ENCODE measurements around the gene RGCC. TPM values are rescaled to one million over a fixed set of nuclear protein-coding genes. Genes with fewer than 3 reads are reported as not detected.

RGCC gene
- total RNA-seq, 1 donor from 2014 or later, result 2.0 TPM

DNA sequence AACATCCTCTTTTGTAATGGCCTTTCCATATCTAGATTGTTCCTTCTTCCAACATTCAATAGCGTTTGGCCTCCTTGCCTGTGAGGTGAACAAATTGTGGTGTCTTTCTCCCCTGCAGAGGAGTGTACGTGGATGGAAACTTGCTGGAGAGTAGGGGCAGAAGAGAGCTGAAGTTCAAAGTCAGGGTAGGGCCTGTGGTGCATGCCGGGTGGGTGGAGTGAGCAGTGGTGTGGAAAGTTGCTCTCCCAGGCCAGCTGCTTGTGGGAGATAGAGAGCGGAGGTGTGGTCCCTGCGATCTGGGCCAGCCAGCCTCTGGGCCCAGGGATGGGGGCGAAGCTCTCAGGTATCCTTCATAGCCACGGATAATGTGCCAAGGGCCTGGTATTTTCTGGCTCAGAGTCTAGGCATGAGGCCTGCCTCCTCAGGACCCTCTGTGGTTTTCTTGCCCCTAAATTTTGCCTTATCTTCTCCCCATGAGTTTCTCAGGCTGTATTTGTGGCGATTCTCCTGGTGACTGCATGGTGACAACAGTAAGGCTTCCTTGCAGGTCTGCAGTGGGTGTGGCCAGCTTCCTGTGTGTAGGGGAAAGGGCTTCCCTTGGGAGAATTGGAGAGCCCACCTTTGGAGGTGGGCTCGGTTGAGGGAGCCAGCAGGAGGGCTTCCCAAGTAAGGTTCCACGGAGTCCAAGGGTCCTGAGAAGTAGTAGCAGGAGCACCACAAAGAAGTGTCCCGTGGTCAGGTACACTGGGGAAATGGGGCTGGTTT lies 6.7 kb downstream of the RGCC start:
- Mint-ChIP-seq H3K27me3 (ENCODE audit: low read depth) (peaks cover 26% of the 10 kb centered on the region), H3K36me3 (ENCODE audit: low read depth) (no peaks in the 10 kb centered on the region), H3K4me3 (no peak overlapping the region), H3K4me1 (peaks cover 4% of the 10 kb centered on the region), H3K9me3 (no peaks in the 10 kb centered on the region), H3K27ac (ENCODE audit: unreplicated experiment) (no peak overlapping the region)
- TF ChIP-seq, protein P1, sequence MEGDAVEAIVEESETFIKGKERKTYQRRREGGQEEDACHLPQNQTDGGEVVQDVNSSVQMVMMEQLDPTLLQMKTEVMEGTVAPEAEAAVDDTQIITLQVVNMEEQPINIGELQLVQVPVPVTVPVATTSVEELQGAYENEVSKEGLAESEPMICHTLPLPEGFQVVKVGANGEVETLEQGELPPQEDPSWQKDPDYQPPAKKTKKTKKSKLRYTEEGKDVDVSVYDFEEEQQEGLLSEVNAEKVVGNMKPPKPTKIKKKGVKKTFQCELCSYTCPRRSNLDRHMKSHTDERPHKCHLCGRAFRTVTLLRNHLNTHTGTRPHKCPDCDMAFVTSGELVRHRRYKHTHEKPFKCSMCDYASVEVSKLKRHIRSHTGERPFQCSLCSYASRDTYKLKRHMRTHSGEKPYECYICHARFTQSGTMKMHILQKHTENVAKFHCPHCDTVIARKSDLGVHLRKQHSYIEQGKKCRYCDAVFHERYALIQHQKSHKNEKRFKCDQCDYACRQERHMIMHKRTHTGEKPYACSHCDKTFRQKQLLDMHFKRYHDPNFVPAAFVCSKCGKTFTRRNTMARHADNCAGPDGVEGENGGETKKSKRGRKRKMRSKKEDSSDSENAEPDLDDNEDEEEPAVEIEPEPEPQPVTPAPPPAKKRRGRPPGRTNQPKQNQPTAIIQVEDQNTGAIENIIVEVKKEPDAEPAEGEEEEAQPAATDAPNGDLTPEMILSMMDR (conservative IDR thresholded peaks at IDR 0.05), result no peak
- no peak for DNase-seq (ENCODE audit: low read depth, low spot score)

DNA sequence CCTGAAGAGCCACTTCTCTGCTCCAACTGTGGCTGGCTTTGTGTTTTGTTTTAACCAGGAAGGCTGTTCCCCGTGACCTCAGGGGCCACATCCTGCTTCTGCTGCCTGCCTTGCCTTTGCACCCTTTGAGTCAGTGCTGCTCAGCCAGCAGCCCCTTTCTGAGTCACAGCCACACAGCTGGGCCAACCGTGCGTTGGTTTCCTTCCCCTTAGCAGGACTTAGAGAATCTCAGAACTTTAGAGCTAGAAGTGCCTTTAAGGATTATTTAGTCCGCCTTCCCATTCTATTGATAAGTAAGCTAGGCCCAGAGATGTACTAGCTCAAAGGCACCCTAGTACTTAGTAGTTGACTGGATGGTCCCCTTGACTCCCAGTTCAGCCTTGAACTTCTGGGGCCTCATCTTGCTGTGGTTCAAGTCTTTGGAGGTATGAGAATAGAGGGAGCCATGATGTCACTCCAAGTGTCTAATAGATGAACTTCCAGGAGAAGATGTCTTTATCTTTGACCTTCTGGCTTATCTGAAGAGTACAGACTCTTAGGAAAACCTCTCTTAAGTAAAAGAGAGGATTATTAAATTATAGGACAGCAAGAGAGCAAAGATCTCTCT lies 8.0 kb downstream of the RGCC start:
- TF ChIP-seq, protein P1 (conservative IDR thresholded peaks at IDR 0.05), result no peak
- Mint-ChIP-seq H3K36me3 (ENCODE audit: low read depth) (no peaks in the 10 kb centered on the region), H3K27me3 (ENCODE audit: low read depth) (peaks cover 13% of the 10 kb centered on the region), H3K27ac (ENCODE audit: unreplicated experiment) (no peak overlapping the region), H3K4me3 (no peak overlapping the region), H3K9me3 (no peaks in the 10 kb centered on the region), H3K4me1 (peaks cover 4% of the 10 kb centered on the region)
- DNase-seq (ENCODE audit: low read depth, low spot score), result no peak

DNA sequence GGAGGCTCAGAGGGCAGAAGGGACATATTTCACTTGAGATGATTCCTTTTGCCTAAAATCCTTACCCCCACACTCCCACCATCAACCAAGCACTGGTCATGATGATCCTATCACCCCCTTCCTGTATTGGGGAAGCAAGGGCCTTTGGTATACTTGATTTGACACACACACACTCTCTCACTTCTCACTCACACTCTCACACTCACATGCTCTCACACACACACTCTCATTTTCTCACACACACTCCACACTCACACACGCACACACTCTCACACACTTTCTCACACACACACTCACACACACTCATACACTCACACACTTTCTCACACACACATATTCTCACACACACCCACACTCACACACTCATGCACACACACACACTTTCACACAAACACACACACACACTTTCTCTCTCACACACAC lies 8.6 kb downstream of the RGCC start:
- Mint-ChIP-seq H3K36me3 (ENCODE audit: low read depth) (no peaks in the 10 kb centered on the region), H3K27ac (ENCODE audit: unreplicated experiment) (no peak overlapping the region), H3K27me3 (ENCODE audit: low read depth) (peaks cover 9% of the 10 kb centered on the region), H3K9me3 (no peaks in the 10 kb centered on the region), H3K4me3 (no peak overlapping the region), H3K4me1 (peaks cover 4% of the 10 kb centered on the region)
- no peak for DNase-seq (ENCODE audit: low read depth, low spot score)
- TF ChIP-seq, protein P1 (conservative IDR thresholded peaks at IDR 0.05), result no peak

DNA sequence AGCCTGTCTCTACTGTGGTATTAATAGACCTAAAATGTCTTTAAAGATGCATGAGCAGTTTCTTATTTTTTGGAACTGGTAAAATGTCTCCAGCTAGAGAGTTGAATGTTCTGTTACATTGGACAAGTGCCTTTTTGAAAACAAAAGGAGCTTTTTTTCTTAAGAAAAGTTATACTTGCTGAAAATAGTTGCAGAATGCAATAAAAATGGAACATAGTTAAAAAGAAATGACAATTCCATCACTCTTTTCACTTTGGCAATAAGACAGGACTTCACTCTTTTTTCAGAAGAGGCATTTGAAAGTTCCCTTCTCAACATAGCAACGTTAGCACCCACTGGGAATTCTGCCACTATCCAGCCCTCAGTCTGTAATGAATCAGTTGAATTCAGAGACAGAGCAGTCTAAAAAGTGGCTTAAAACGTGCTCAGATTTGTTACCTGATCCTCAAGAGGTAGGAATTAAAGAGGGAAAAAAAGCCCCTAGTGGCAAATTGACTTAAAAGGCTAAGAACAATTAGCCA lies 10.1 kb downstream of the RGCC start:
- Mint-ChIP-seq H3K27me3 (ENCODE audit: low read depth) (no peaks in the 10 kb centered on the region), H3K9me3 (no peaks in the 10 kb centered on the region), H3K36me3 (ENCODE audit: low read depth) (no peaks in the 10 kb centered on the region), H3K27ac (ENCODE audit: unreplicated experiment) (no peak overlapping the region), H3K4me1 (peaks cover 4% of the 10 kb centered on the region), H3K4me3 (no peak overlapping the region)
- TF ChIP-seq, protein P1 (conservative IDR thresholded peaks at IDR 0.05), result no peak
- no peak for DNase-seq (ENCODE audit: low read depth, low spot score)

DNA sequence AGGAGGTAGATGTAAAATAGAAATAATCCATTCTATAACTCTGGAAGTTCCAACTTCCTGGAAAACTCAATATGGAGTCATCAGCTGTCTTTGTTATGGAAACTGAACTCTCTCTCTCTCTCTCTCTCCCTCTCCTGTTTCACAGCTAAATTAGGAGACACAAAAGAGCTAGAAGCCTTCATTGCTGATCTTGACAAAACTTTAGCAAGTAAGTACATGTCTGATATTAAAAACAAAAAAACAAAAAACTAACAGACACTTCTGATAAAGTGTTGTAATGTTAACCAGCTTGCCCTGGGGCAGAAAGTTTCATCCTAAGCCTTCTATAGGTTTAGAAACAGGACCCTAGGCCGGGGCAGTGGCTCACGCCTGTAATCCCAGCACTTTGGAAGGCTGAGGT lies 11.3 kb downstream of the RGCC start:
- DNase-seq (ENCODE audit: low read depth, low spot score), result no peak
- H3K9me3 Mint-ChIP-seq, result peaks cover 6% of the 10 kb centered on the region
- peaks cover 4% of the 10 kb centered on the region for H3K4me1 Mint-ChIP-seq
- H3K27ac Mint-ChIP-seq (ENCODE audit: unreplicated experiment), result no peak overlapping the region
- TF ChIP-seq, protein P1 (conservative IDR thresholded peaks at IDR 0.05), result no peak
- H3K27me3 Mint-ChIP-seq (ENCODE audit: low read depth), result no peaks in the 10 kb centered on the region
- H3K36me3 Mint-ChIP-seq (ENCODE audit: low read depth), result no peaks in the 10 kb centered on the region
- H3K4me3 Mint-ChIP-seq, result no peak overlapping the region

All from neural crest cell (in vitro differentiated cells).